GM04504 (cell line): ENCODE data around the gene NRBP1.
"Not testable (repeated sequence)": the region's sequence is repeated elsewhere in the genome, so short reads cannot be mapped to it uniquely, and the experiment has no call there.

Source experiments
- DNase-seq: peaks from one replicate; pipeline ENCODE4 v3.0.0-alpha.2; 2012; ENCODE audit warnings: low read depth

NRBP1 gene

DNA sequence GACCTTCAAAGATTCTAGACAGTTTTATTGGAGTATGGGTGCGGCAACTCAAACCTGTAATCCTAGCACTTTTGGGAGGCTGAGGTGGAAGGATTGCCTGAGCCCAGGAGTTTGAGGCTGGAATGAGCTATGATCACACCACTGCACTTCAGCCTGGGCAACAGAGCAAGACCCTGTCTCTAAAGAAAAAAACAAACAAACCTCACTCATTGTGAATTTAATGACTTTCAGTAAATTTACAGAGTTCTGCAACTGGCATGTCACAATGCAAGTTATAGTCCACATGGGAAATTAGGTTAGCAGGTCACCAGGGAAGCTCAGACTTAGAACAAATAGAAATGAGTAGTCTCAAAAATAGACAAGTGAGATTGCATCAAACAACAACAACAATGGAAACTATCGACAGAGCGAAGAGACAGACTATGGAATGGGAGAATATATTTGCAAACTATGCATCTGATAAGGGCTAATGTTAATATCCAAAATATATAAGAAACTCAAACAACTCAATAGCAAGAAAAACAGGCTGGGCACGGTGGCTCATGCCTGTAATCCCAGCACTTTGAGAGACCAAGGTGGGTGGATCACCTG lies 6.7 kb upstream of the NRBP1 start:
- DNase-seq: no peak

DNA sequence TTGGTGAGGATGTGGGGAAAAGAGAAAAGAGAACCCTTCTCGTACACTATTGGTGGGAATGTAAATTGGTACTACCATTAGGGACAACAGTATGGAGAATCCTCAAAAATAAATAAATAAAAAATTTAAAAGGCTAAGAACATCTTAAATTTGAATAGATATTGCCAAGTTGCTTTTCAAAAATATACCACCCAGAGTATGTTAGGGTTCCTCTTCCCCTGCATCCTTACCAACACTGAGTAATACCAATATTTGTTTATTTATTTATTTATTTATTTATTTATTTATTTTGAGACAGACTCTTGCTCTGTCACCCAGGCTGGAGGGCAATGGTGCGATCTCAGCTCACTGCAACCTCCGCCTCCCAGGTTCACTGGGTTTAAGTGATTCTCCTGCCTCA lies 5.5 kb upstream of the NRBP1 start:
- DNase-seq: no peak

DNA sequence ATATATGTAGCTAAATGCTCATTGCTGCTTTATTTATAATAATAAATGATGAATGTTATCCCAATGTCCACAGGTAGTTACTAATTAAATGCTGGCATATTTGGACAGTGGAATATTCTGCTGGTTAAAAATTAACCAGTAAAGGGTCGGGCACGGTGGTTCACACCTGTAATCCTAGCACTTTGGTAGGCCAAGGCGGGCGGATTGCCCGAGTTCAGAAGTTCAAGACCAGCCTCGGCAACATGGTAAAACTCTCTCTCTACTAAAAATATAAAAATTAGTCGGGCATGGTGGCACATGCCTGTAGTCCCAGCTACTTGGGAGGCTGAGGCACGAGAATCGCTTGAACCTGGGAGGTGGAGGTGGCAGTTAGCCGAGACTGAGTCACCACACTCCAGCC lies 3.4 kb upstream of the NRBP1 start:
- not testable (repeated sequence) for DNase-seq

DNA sequence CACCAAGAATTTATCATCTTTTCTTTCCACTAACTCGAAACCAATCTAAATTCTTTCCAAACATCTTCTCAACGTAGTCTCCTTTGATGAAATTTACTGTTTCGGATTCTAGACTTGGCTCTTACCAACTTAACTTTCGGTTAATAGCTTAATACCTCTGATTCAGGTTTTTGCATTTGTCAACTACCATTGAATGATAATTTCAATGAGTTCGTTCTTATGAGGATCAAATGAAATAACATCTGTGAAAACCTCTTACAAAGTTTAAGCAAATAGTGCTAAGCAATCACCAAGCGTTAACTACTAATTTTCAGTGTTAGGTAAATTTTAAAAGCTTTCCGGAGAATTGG lies 593 bp upstream of the NRBP1 start:
- DNase-seq: no peak

GRCh38 chr2:27428978-27429541 lies 629 bp downstream of the NRBP1 start:
- DNase-seq: peak; percentile 58

DNA sequence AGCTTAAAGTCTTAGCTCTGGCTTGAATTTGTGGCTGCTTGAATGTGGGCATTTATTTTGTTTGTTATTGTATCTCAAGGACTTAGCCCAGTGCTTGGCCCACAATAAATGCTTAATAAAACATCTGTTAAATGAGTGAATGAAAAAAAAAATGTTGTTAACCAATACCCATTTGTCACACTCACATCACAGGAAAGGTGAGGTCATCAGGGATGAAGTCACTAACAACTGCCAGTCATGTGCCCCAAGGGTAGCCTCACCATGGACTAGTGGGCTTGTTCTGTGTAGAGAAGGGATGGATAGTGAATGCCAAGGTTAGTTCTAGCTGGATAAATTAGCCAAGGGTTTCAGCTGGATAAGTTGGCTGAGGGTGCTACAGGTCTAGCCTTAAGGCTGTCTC lies 3.0 kb downstream of the NRBP1 start:
- DNase-seq: no peak

DNA sequence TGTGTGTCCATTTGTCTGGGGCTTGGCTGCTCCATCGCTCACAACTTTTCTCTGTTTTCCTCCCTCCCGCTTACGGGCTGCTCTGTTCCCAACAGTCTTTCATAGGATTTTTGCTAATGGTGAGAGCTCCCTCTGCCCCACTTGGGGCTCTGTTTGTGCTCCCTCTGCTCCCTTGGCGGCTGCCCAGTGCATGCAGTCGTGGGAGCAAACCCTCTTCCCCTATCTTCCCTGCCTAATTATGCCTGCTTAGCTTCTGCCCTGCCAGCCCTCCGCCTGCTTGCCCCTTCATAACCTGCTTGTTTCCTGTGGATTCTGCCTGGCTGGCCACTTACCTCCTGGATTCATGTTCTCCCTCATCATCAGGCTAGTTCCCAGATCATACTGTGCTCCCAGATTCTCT lies 7.2 kb downstream of the NRBP1 start:
- no peak for DNase-seq

DNA sequence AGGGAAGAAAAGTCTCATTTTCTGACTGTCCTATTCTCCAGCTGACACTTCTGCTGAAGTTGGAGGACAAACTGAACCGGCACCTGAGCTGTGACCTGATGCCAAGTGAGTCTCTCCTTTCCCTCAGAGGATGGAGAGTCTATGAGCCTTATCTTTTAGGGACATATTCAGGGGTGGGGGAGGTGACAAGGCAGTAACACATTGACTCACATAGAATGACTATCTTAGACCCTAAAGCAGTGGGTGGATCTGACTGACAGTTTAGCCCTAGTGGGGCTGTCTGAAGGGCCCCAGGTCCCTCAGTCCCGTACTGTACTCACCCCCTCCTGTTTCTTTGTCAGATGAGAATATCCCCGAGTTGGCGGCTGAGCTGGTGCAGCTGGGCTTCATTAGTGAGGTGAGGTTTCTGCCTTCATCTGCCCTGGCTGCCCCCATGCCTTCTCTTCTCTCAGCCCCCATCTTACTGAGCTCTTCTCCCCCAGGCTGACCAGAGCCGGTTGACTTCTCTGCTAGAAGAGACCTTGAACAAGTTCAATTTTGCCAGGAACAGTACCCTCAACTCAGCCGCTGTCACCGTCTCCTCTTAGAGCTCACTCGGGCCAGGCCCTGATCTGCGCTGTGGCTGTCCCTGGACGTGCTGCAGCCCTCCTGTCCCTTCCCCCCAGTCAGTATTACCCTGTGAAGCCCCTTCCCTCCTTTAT lies 12.9 kb downstream of the NRBP1 start:
- no peak for DNase-seq

GRCh38 chr2:27441958-27442919 lies 13.8 kb downstream of the NRBP1 start, which contains the start of gene KRTCAP3:
TSS of gene KRTCAP3 (plus strand) at chr2:27442381. CDS start at chr2:27442413, 32 bp downstream.
- no peak for DNase-seq

DNA sequence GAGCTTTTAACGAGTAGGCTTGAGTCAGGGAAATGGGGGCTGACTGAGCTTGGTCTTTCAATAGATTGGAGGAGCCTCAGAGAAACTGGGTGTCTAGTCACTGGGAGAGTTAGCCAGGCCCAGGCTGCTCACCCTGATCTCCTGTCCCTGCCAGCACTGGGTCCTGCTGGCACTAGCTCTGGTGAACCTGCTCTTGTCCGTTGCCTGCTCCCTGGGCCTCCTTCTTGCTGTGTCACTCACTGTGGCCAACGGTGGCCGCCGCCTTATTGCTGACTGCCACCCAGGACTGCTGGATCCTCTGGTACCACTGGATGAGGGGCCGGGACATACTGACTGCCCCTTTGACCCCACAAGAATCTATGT lies 14.5 kb downstream of the NRBP1 start:
- no peak for DNase-seq

DNA sequence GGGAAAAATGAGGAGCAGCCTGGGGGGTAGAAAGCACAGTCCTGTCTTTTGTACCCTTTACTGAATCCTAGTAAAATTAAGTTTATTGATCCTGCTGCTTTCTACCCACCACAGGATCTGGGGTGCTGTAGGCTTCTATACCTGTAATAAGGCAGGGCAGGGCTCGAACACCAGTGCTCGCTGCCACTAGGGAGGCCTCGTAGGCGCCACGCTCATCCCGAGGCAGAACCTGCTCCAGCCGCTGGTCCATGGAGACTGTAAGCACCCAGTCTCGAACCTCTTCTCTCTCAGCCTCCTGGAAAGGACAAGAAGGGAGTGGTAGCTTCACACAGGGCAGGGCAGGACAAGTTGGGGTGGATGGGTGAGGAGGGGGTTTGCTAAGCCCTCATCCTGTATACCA lies 16.7 kb downstream of the NRBP1 start:
- DNase-seq: no peak

- no peak for DNase-seq
Measured at GRCh38 chr2:27445615-27446014, 17.2 kb downstream of the NRBP1 start.

GRCh38 chr2:27446057-27446456 lies 17.6 kb downstream of the NRBP1 start:
- no peak for DNase-seq

DNA sequence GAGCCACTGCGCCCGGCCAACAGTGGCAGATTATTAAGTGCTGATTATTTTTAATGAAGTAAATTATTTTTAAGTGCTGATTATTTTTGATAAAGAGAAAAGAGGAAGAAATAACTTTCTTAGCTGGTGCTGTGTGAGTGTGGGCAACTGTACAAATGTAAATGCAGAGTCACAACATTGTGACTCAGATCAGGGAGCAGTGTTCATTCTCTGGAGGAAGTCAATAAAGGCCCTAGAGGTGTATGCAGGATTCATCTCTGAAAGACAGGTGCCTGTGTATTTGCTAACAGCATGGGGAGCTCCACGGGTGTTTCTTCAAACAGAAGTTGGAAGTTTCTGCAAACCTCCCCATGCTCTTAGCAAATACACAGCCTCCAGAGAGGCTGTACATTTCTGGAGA lies 19.9 kb downstream of the NRBP1 start:
- DNase-seq: no peak

DNA sequence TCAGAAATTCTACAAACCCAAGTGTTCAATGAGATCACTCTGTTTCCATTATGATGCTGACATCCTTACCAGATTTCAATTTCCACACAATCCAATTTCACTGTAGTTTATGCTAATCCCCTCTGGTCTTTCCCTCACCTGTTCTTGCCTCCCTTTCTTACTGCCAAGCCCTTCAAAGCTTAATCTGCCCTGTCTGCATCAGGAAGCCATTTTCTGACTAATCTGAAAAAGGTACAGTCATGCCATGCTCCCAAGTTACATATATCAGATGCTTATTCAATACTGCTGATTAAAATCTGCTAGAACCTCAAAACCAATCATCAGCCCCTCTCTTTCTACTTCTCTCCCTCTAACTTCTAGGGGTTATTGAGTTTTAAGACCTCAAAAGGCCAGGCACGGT lies 22.7 kb downstream of the NRBP1 start:
- no peak for DNase-seq

GRCh38 chr2:27453968-27454367 lies 25.5 kb downstream of the NRBP1 start:
- no peak for DNase-seq

DNA sequence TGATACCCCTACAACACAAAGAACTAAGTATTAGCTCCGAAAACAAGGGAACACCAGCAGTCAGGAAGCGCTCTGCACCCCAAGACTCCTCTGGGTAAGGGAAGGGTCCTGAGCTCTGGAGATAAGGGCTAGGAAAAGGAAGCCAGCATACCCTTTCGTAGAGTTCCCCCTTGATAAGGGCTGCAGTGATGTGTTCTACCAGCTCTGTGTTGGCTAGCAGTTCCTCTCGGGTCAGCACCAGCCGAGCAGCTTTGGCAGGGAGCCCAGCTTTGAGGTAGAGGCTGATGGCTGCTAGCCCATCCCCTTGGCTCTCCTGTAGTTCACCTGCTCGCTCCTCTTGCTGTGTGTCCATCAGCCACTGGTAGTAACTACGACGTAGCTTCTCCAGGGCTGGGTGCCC lies 32.7 kb downstream of the NRBP1 start:
- no peak for DNase-seq

GRCh38 chr2:27464443-27464842 lies 36.0 kb downstream of the NRBP1 start:
- DNase-seq: no peak

GRCh38 chr2:27471961-27472360 lies 43.5 kb downstream of the NRBP1 start:
- no peak for DNase-seq

DNA sequence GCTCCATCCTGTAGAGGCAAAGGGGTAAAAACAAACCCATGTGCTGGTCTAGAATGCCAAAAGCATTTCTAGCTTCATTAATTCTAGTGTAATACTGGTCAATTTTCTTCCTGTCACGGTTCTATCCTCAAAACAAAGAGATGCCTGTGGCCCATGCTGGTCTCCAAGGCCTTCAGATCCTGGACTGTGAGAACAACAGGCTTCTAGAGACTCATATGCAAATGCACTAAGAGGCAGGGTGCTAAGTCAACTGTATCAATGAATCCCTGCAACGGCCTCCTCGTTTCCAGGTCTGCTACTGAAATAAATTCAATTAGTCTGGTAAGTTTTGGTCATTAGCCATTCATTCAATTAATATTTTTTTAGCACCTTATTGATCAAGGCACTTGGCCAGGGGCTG lies 57.1 kb downstream of the NRBP1 start:
- no peak for DNase-seq

GRCh38 chr2:27489118-27489497 lies 60.7 kb downstream of the NRBP1 start:
- DNase-seq: no peak

- peak; percentile 93 for DNase-seq
Measured at GRCh38 chr2:27489498-27490397, 61.3 kb downstream of the NRBP1 start, which contains the start of gene IFT172. TSS of gene IFT172 (minus strand) at chr2:27489743. CDS start at chr2:27489653, 90 bp downstream.
